H9 (cell line): ENCODE data around the gene PTPRN2. TPM values are rescaled to one million over a fixed set of nuclear protein-coding genes. Genes with fewer than 3 reads are reported as not detected.

ENCODE experiments used
- DNase-seq: peaks from one replicate; pipeline ENCODE4 v3.0.0-alpha.2; 2017
- H2AFZ ChIP-seq: one replicate; pipeline ENCODE4 v1.6.1; 2013; ENCODE audit warnings: mild to moderate bottlenecking, low read length, control low read depth, moderate library complexity
- H2AK5ac ChIP-seq: 2 replicates; pipeline ENCODE4 v1.6.1; 2013; ENCODE audit warnings: low read length, control low read depth, mixed read lengths; ENCODE audit not compliant: insufficient read length
- H2BK120ac ChIP-seq: one replicate; pipeline ENCODE4 v1.6.1; 2013; ENCODE audit warnings: low read depth, mild to moderate bottlenecking, low read length, control low read depth, inconsistent platforms; ENCODE audit not compliant: poor library complexity, severe bottlenecking
- H2BK12ac ChIP-seq: 2 replicates; pipeline ENCODE4 v1.6.1; 2013; ENCODE audit warnings: low read length, control low read depth, mixed read lengths, low read depth; ENCODE audit not compliant: insufficient read length
- H2BK15ac ChIP-seq: 2 replicates; pipeline ENCODE4 v1.6.1; 2013; ENCODE audit warnings: low read depth, low read length, control low read depth
- H2BK20ac ChIP-seq: one replicate; pipeline ENCODE4 v1.6.1; 2013; ENCODE audit warnings: low read depth, mild to moderate bottlenecking, low read length, control low read depth, inconsistent platforms; ENCODE audit not compliant: poor library complexity, severe bottlenecking
- H2BK5ac ChIP-seq: 2 replicates; pipeline ENCODE4 v1.6.1; 2013; ENCODE audit warnings: low read length, control low read depth, mixed read lengths; ENCODE audit not compliant: insufficient read length
- H3K14ac ChIP-seq: 2 replicates; pipeline ENCODE4 v1.6.1; 2013; ENCODE audit warnings: low read length, control low read depth; ENCODE audit not compliant: insufficient read depth
- H3K18ac ChIP-seq: 2 replicates; pipeline ENCODE4 v1.6.1; 2013; ENCODE audit warnings: low read depth, mild to moderate bottlenecking, mixed read lengths, low read length, control low read depth; ENCODE audit not compliant: insufficient read length
- H3K23ac ChIP-seq: 2 replicates; pipeline ENCODE4 v1.6.1; 2013; ENCODE audit warnings: low read length, control low read depth, mixed read lengths, low read depth; ENCODE audit not compliant: insufficient read length
- H3K23me2 ChIP-seq: 2 replicates; pipeline ENCODE4 v1.6.1; 2013; ENCODE audit warnings: low read depth, mild to moderate bottlenecking, mixed read lengths, low read length, control low read depth; ENCODE audit not compliant: insufficient read length, poor library complexity, severe bottlenecking
- H3K27ac ChIP-seq: 2 replicates; pipeline ENCODE4 v1.5.1; 2013; ENCODE audit warnings: low read length, control low read depth, mixed read lengths, low read depth; ENCODE audit not compliant: insufficient read length
- H3K27me3 ChIP-seq: 2 replicates; pipeline ENCODE4 v1.6.1; 2013; ENCODE audit warnings: low read length, control low read depth, inconsistent platforms; ENCODE audit not compliant: insufficient read depth
- H3K4ac ChIP-seq: 2 replicates; pipeline ENCODE4 v1.6.1; 2013; ENCODE audit warnings: low read depth, mild to moderate bottlenecking, control low read depth, inconsistent platforms, low read length, moderate library complexity
- H3K4me1 ChIP-seq: 2 replicates; pipeline ENCODE4 v1.6.1; 2013; ENCODE audit warnings: low read length, control low read depth, inconsistent platforms; ENCODE audit not compliant: insufficient read depth
- H3K4me2 ChIP-seq: 2 replicates; pipeline ENCODE4 v1.6.1; 2013; ENCODE audit warnings: low read length, control low read depth, mixed read lengths; ENCODE audit not compliant: insufficient read length, insufficient read depth
- H3K56ac ChIP-seq: 2 replicates; pipeline ENCODE4 v1.6.1; 2013; ENCODE audit warnings: low read depth, mild to moderate bottlenecking, mixed read lengths, low read length, control low read depth; ENCODE audit not compliant: insufficient read length
- H3K79me1 ChIP-seq: 2 replicates; pipeline ENCODE4 v1.6.1; 2013; ENCODE audit warnings: low read depth, mild to moderate bottlenecking, moderate library complexity, low read length, control low read depth, inconsistent platforms; ENCODE audit not compliant: insufficient read depth, poor library complexity, severe bottlenecking
- H3K79me2 ChIP-seq: 2 replicates; pipeline ENCODE4 v1.6.1; 2013; ENCODE audit warnings: low read length, control low read depth, inconsistent platforms; ENCODE audit not compliant: insufficient read depth
- H3K9ac ChIP-seq: 2 replicates; pipeline ENCODE4 v1.6.1; 2013; ENCODE audit warnings: low read length, control low read depth, mixed read lengths; ENCODE audit not compliant: insufficient read length; ENCODE audit errors: extremely low read depth
- H3K9me3 ChIP-seq: one replicate; pipeline ENCODE4 v1.6.1; 2013; ENCODE audit warnings: low read depth, low read length, inconsistent platforms; ENCODE audit not compliant: control insufficient read depth
- H3T11ph ChIP-seq: one replicate; pipeline ENCODE4 v1.6.1; 2013; ENCODE audit warnings: mild to moderate bottlenecking, low read length, control low read depth, inconsistent platforms
- H4K20me1 ChIP-seq: one replicate; pipeline ENCODE4 v1.6.1; 2013; ENCODE audit not compliant: control insufficient read depth, insufficient read length, insufficient read depth
- H4K5ac ChIP-seq: 2 replicates; pipeline ENCODE4 v1.6.1; 2013; ENCODE audit warnings: low read depth, mild to moderate bottlenecking, mixed read lengths, low read length, control low read depth; ENCODE audit not compliant: insufficient read length
- H4K8ac ChIP-seq: replicated peaks from 2 replicates; pipeline ENCODE4 v1.6.1; 2013; ENCODE audit warnings: low read length, control low read depth, mixed read lengths, low read depth; ENCODE audit not compliant: insufficient read length
- H4K91ac ChIP-seq: 2 replicates; pipeline ENCODE4 v1.6.1; 2013; ENCODE audit warnings: low read depth, mild to moderate bottlenecking, moderate library complexity, mixed read lengths, low read length, control low read depth; ENCODE audit not compliant: insufficient read length
- H3K27ac Mint-ChIP-seq, 3 experiments: 2 replicates in 2 of 3; 3 replicates in 1 of 3; pipeline ENCODE4 v1.8.0; 2020 to 2021; ENCODE audit warnings: mixed read lengths in 3 of 3, mild to moderate bottlenecking in 1 of 3, moderate library complexity in 1 of 3
- H3K27me3 Mint-ChIP-seq: 2 replicates; pipeline ENCODE4 v1.8.0; 2021; ENCODE audit warnings: low read depth, mild to moderate bottlenecking, moderate library complexity, mixed read lengths
- H3K36me3 Mint-ChIP-seq, 3 experiments: 2 replicates in 2 of 3; 3 replicates in 1 of 3; pipeline ENCODE4 v1.8.0; 2020 to 2021; ENCODE audit warnings: low read depth in 3 of 3, mixed read lengths in 3 of 3; ENCODE audit not compliant: insufficient read depth in 1 of 3
- H3K4me1 Mint-ChIP-seq, 2 experiments: 2 replicates each; pipeline ENCODE4 v1.8.0; 2020; ENCODE audit warnings: mixed read lengths in 2 of 2
- H3K4me3 Mint-ChIP-seq, 2 experiments: 2 replicates in 1 of 2; 3 replicates in 1 of 2; pipeline ENCODE4 v1.8.0; 2020 to 2021; ENCODE audit warnings: mild to moderate bottlenecking in 2 of 2, mixed read lengths in 2 of 2, moderate library complexity in 1 of 2
- H3K9me3 Mint-ChIP-seq, 2 experiments: 2 replicates in 1 of 2; 3 replicates in 1 of 2; pipeline ENCODE4 v1.8.0; 2020; ENCODE audit warnings: mild to moderate bottlenecking in 2 of 2, mixed read lengths in 2 of 2, moderate library complexity in 1 of 2
- CTCF ChIP-seq: fragments of 200-600 bp; sonication (generic); conservative IDR thresholded peaks from 3 replicates; pipeline ENCODE4 v1.8.0; 2021; ENCODE audit warnings: antibody characterized with exemption, mild to moderate bottlenecking
- WGBS: extraction: QIAGEN DNeasy Blood & Tissue Kit; methylation state at CpG from one replicate; pipeline ENCODE4 v1.1.7; 2013; ENCODE audit warnings: missing lambda C conversion rate, low lambda C conversion rate, mixed read lengths; ENCODE audit not compliant: insufficient read length; ENCODE audit errors: extremely low coverage; 5-methylcytosine and 5-hydroxymethylcytosine counted together
- total RNA-seq: library from RNA; stranded (reverse); gene quantifications from 2 replicates; pipeline ENCODE4 v1.2.1, GENCODE V29; 2021

The PTPRN2 gene
- total RNA-seq, 1 experiment from 2014 or later: 5.2 TPM

GRCh38 chr7:158409816-158410330 lies 177.8 kb downstream of the PTPRN2 start:
- Histone ChIP-seq H3K4ac (no peak overlapping the region), H2BK120ac (no peak overlapping the region), H4K20me1 (no peaks in the 10 kb centered on the region), H3K23me2 (no peaks in the 10 kb centered on the region), H2AK5ac (no peak overlapping the region), H3K9ac (no peak overlapping the region), H3K79me1 (no peaks in the 10 kb centered on the region), H3K14ac (no peak overlapping the region; the same call in 1 of the 2 replicates), H3K56ac (no peak overlapping the region), H4K8ac (no peak overlapping the region), H3K18ac (no peak overlapping the region), H4K91ac (no peak overlapping the region), H3K23ac (no peak overlapping the region), H3K27ac (no peak overlapping the region), H3K9me3 (no peaks in the 10 kb centered on the region), H2BK15ac (no peak overlapping the region), H3K79me2 (no peaks in the 10 kb centered on the region), H3K27me3 (no peaks in the 10 kb centered on the region), H2AFZ (no peak overlapping the region), H2BK20ac (no peak overlapping the region), H4K5ac (no peak overlapping the region), H3K4me2 (no peak overlapping the region), H3T11ph (no peak overlapping the region), H2BK5ac (no peak overlapping the region), H2BK12ac (no peak overlapping the region), H3K4me1 (no peaks in the 10 kb centered on the region)
- H3K9me3 Mint-ChIP-seq: peaks cover 3 to 4% of the 10 kb centered on the region in 2 experiments; a peak in 3 of 5 replicates
- H3K27ac Mint-ChIP-seq: peak overlapping the region in 2 of 3 experiments; percentile 12 to 73; a peak in 2 of 7 replicates
- H3K4me1 Mint-ChIP-seq: peaks cover 10 to 11% of the 10 kb centered on the region in 2 experiments
- no peaks in the 10 kb centered on the region; the same call in none of the 2 replicates for H3K27me3 Mint-ChIP-seq
- no CpG with 5 or more reads among the region's 13 CpGs for WGBS
- no peak for DNase-seq
- peaks cover 0 to 2% (median 0%) of the 10 kb centered on the region in 3 experiments; a peak in 2 of 7 replicates for H3K36me3 Mint-ChIP-seq
- TF ChIP-seq CTCF: no peak
- H3K4me3 Mint-ChIP-seq: no peak overlapping the region
